SKM-1 (cell line): ENCODE results near the gene C5orf24.
"Not testable (repeated sequence)": the region's sequence is repeated elsewhere in the genome, so short reads cannot be mapped to it uniquely, and the experiment has no call there.

Experiments used
- DNase-seq: peaks from one replicate; lab custom pipeline; 2025; ENCODE audit not compliant: unreplicated experiment; lab: John Stamatoyannopoulos, UW

The C5orf24 gene

GRCh38 chr5:134856465-134856864, 10.7 kb downstream of the C5orf24 start:
- not testable (repeated sequence) for DNase-seq

GRCh38 chr5:134857401-134857800, 11.6 kb downstream of the C5orf24 start:
- DNase-seq, result no peak

GRCh38 chr5:134864707-134865106, 18.9 kb downstream of the C5orf24 start:
- DNase-seq, result no peak

- no peak for DNase-seq
These were observed 27.7 kb downstream of the C5orf24 start for GRCh38 chr5:134873494-134873893.

GRCh38 chr5:134873987-134874830, 28.4 kb downstream of the C5orf24 start, which contains the start of gene TXNDC15:
Gene TXNDC15 (plus strand): TSS chr5:134874371. CDS start chr5:134874428, 57 bp downstream.
- DNase-seq, result peak; percentile 69

- DNase-seq, result no peak
These were observed 29.3 kb downstream of the C5orf24 start for GRCh38 chr5:134874831-134875655.

- no peak for DNase-seq
These were observed 31.4 kb downstream of the C5orf24 start for GRCh38 chr5:134877159-134877558.

- no peak for DNase-seq
These were observed 32.6 kb downstream of the C5orf24 start for GRCh38 chr5:134878403-134878802.

- DNase-seq, result no peak
These were observed 33.7 kb downstream of the C5orf24 start for GRCh38 chr5:134879456-134879855.

- DNase-seq, result not testable (repeated sequence)
These were observed 35.2 kb downstream of the C5orf24 start for GRCh38 chr5:134880937-134881336.

- not testable (repeated sequence) for DNase-seq
These were observed 35.9 kb downstream of the C5orf24 start for GRCh38 chr5:134881711-134882110.

- no peak for DNase-seq
These were observed 41.9 kb downstream of the C5orf24 start for GRCh38 chr5:134887593-134888159.

GRCh38 chr5:134889335-134889734, 43.6 kb downstream of the C5orf24 start:
- DNase-seq, result no peak

GRCh38 chr5:134891473-134891872, 45.7 kb downstream of the C5orf24 start:
- no peak for DNase-seq

- no peak for DNase-seq
These were observed 46.5 kb downstream of the C5orf24 start for GRCh38 chr5:134892282-134892681.

GRCh38 chr5:134892926-134893325, 47.2 kb downstream of the C5orf24 start:
- DNase-seq, result no peak

GRCh38 chr5:134893748-134894505, 48.2 kb downstream of the C5orf24 start:
- no peak for DNase-seq

- peak; percentile 13 for DNase-seq
These were observed 56.5 kb downstream of the C5orf24 start for GRCh38 chr5:134902071-134902801.

GRCh38 chr5:134904610-134905245, 59.0 kb downstream of the C5orf24 start, which contains the start of gene PCBD2:
Gene PCBD2 (plus strand): TSS chr5:134905131. CDS start chr5:134905140, 9 bp downstream.
- peak; percentile 75 for DNase-seq
